Activated CD4-positive, alpha-beta memory T cell treated with anti-CD3 and anti-CD28 coated beads, Interleukin-2, amount 10 ng/mL, durations not matched to agents 7 days and 5 days (primary cell): ENCODE measurements around the gene ALG1. TPM values are rescaled to one million over a fixed set of nuclear protein-coding genes. Genes with fewer than 3 reads are reported as not detected.
"Not testable (repeated sequence)": the region's sequence is repeated elsewhere in the genome, so short reads cannot be mapped to it uniquely, and the experiment has no call there.

ENCODE experiments used
- CTCF ChIA-PET: fragments of 350-600 bp; sonication (Branson Sonifier 250); formaldehyde crosslinking; loops from one replicate; lab custom pipeline; 2021; ENCODE audit warnings: antibody characterized with exemption, inconsistent platforms; lab: Charles Lee
- POLR2A ChIA-PET: fragments of 350-600 bp; sonication (Branson Sonifier 250); formaldehyde crosslinking; loops from one replicate; lab custom pipeline; 2021; ENCODE audit warnings: antibody characterized with exemption; lab: Charles Lee
- DNase-seq: peaks from one replicate; pipeline ENCODE4 v3.0.0-alpha.2; 2020
- H3K27ac Mint-ChIP-seq: one replicate; pipeline ENCODE4 v1.8.0; 2021; ENCODE audit warnings: mild to moderate bottlenecking, mixed read lengths
- H3K27me3 Mint-ChIP-seq: one replicate; pipeline ENCODE4 v1.8.0; 2021; ENCODE audit warnings: mixed read lengths
- H3K36me3 Mint-ChIP-seq: one replicate; pipeline ENCODE4 v1.8.0; 2021; ENCODE audit warnings: low read depth, mixed read lengths
- H3K4me1 Mint-ChIP-seq: one replicate; pipeline ENCODE4 v1.8.0; 2021; ENCODE audit warnings: mixed read lengths
- H3K4me3 Mint-ChIP-seq: one replicate; pipeline ENCODE4 v1.8.0; 2021; ENCODE audit warnings: mild to moderate bottlenecking, mixed read lengths
- H3K9me3 Mint-ChIP-seq: one replicate; pipeline ENCODE4 v1.8.0; 2021; ENCODE audit warnings: mixed read lengths
- total RNA-seq, 2 experiments: library from RNA; stranded (reverse); gene quantifications; one replicate each; pipeline ENCODE4 v1.2.3, GENCODE V29; 2021

Gene ALG1
- total RNA-seq, 2 experiments from 2014 or later, result 18.7 to 19.3 TPM

GRCh38 chr16:5069048-5069447 is 2.6 kb upstream of the ALG1 start:
- POLR2A ChIA-PET, result no interaction called here
- Mint-ChIP-seq H3K4me3 (no peak overlapping the region), H3K27me3 (no peaks in the 10 kb centered on the region), H3K4me1 (peaks cover 28% of the 10 kb centered on the region), H3K27ac (no peak overlapping the region), H3K36me3 (no peaks in the 10 kb centered on the region), H3K9me3 (no peaks in the 10 kb centered on the region)
- no peak for DNase-seq
- CTCF ChIA-PET, result no interaction called here

DNA sequence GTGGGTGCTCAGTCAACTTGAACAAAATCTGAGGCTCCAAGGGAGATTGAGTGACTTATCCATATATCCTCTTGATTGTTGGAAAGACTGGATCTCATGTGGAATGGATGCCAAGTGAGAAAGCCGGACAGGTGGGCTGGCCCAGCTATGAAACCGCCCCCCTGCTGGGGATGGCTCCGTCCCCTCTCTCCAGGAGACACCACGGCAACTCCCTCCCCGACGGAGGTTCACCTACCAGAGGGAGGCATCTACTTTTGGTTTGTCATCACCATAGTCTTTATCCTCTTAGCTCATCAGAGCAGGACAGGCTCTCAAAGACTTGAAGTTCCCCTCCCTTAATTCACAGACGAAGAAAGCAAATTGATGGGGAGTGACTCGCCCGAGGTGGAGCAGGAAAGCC is 1.8 kb upstream of the ALG1 start:
- ChIA-PET POLR2A (interaction anchor here (1.6 to 3.0 kb wide), 2 partner anchors 13 to 36 kb away, joined by 3 to 23 read pairs; partner anchors contain the start of gene NAGPA), CTCF (interaction anchor here (0.6 kb wide), 1 partner anchor 9 kb away, joined by 4 read pairs; no protein-coding TSS in a partner anchor)
- DNase-seq, result no peak
- Mint-ChIP-seq H3K4me1 (peaks cover 30% of the 10 kb centered on the region), H3K27me3 (no peaks in the 10 kb centered on the region), H3K4me3 (no peak overlapping the region), H3K36me3 (peaks cover 3% of the 10 kb centered on the region), H3K9me3 (no peaks in the 10 kb centered on the region), H3K27ac (no peak overlapping the region)

DNA sequence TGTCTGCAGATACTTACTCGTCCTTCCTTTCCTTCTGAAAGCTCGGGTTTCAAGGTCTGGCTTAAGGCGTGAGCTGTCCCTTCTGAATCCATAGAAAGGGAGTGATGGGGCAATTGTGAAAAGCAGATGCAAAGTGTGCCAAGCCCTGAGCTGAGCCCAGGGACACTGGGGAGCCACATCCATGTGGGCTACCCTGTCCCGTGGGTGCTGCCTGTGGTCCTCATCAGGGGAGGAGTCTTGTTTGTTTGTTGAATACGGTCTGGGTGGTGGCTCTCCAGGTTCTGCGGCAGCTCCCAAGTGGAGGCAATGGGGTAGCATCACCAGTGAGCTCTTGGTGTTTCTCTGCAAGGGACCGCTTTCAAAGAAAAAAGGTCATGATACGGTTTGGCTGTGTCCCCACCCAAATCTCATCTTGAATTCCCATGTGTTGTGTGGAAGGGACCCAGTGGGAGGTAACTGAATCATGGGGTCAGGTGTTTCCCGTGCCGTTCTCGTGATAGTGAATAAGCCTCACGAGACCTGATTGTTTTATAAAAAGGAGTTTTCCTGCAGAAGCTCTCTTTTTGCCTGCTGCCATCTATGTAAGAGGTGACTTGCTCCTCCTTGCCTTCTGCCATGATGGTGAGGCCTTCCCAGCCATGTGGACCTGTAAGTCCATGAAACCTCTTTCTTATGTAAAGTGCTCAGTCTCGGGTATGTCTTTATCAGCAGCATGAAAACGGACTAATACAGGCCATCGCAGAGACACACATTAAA is 1.0 kb upstream of the ALG1 start:
- CTCF ChIA-PET, result interaction anchor here (1.8 to 1.9 kb wide), 3 partner anchors 13 to 22 kb away, joined by 5 to 14 read pairs (median 7); no protein-coding TSS in a partner anchor
- H3K4me3 Mint-ChIP-seq, result no peak overlapping the region

DNA sequence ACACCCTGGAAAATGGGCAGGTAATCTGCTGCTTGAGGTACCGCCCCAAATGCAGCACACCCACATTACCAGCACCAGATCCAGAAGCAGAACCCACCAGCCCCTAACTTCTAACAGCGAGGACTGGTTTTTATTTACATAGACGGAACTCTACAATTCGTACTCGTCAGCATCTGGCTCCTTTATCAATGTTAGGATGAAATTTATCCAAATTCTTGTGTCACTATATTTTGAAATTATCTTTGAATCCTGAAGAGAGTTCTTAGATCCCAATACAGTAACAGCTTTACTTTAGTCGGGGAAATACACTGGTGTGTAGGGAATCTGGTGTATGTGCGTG is 332 bp upstream of the ALG1 start:
- peak overlapping the region; percentile 94 for H3K27ac Mint-ChIP-seq
- H3K9me3 Mint-ChIP-seq, result no peaks in the 10 kb centered on the region
- peaks cover 34% of the 10 kb centered on the region for H3K4me1 Mint-ChIP-seq
- ChIA-PET POLR2A (interaction anchor here (1.0 to 3.0 kb wide), 5 partner anchors 10 to 38 kb away, joined by 3 to 23 read pairs (median 6); partner anchors contain the start of gene NAGPA), CTCF (interaction anchor here (1.2 to 1.9 kb wide), 4 partner anchors 13 to 21 kb away, joined by 4 to 14 read pairs (median 6); no protein-coding TSS in a partner anchor)
- DNase-seq, result no peak
- no peaks in the 10 kb centered on the region for H3K27me3 Mint-ChIP-seq
- peaks cover 12% of the 10 kb centered on the region for H3K36me3 Mint-ChIP-seq
- peak overlapping the region; percentile 91 for H3K4me3 Mint-ChIP-seq

More for the DNA sequence above, 1.0 kb upstream of the ALG1 start:
- Mint-ChIP-seq H3K36me3 (peaks cover 6% of the 10 kb centered on the region), H3K27ac (peak overlapping the region; percentile 94), H3K4me1 (peaks cover 34% of the 10 kb centered on the region), H3K9me3 (no peaks in the 10 kb centered on the region), H3K27me3 (no peaks in the 10 kb centered on the region)
- POLR2A ChIA-PET, result interaction anchor here (1.0 to 3.0 kb wide), 5 partner anchors 10 to 37 kb away, joined by 3 to 23 read pairs (median 6); partner anchors contain the start of gene NAGPA
- DNase-seq, result no peak

DNA sequence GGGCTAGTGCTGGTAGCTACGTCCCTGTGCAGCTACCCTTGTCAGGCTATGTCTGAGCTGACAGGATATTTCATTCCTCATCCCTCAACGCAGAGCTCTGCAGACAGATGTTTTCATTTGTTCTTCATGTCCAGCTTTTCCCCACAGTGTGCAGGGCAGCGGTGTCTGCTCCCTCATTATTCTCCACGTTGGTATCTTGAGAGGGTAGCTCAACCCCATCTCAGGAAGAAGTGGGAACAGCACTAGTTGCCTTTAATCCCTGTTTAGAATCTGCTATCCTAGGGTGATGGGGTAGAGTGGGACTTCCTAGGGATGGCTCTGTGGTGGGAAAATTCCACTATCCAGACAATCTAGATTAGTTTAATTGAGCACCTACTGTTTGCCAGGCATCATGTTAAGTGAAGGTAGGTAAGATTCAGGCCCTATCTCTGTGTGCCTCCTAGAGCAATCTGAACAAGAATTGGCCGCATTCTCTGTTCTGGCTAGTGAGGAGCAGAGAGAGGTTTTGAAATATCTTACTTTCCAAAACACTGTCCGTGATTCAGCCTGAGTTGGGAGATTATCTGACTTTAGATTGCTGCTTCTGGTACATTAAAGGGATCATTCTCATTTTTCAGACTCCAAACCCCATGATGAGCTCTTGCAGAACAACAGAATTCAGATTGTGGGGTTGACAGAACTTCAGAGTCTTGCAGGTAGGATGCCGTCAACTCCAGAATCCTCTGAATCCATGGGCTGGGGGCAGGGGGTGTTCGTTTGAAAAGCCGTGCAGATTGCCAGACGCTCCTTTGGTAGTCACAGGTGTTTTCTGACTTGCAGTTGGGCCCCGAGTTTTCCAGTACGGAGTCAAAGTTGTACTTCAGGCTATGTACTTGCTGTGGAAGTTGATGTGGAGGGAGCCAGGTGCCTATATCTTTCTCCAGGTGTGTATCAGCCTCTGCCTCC is 963 bp downstream of the ALG1 start:
- peaks cover 13% of the 10 kb centered on the region for H3K36me3 Mint-ChIP-seq
- H3K4me3 Mint-ChIP-seq, result peak overlapping the region; percentile 91
- H3K27ac Mint-ChIP-seq, result peak overlapping the region; percentile 94
- ChIA-PET CTCF (interaction anchor here (1.2 to 1.9 kb wide), 3 partner anchors 12 to 16 kb away, joined by 4 to 14 read pairs (median 5); no protein-coding TSS in a partner anchor), POLR2A (interaction anchor here (1.1 to 3.0 kb wide), 5 partner anchors 14 to 39 kb away, joined by 3 to 23 read pairs (median 6); partner anchors contain the start of gene NAGPA)
- peaks cover 34% of the 10 kb centered on the region for H3K4me1 Mint-ChIP-seq
- DNase-seq, result no peak
- H3K9me3 Mint-ChIP-seq, result no peaks in the 10 kb centered on the region
- no peaks in the 10 kb centered on the region for H3K27me3 Mint-ChIP-seq

GRCh38 chr16:5073279-5073629 is 1.6 kb downstream of the ALG1 start:
- DNase-seq, result no peak
- POLR2A ChIA-PET, result interaction anchor here (0.6 to 1.4 kb wide), 2 partner anchors 13 to 19 kb away, joined by 3 to 4 read pairs; no protein-coding TSS in a partner anchor
- Mint-ChIP-seq H3K27ac (peak overlapping the region; percentile 22), H3K4me3 (peak overlapping the region; percentile 91), H3K9me3 (no peaks in the 10 kb centered on the region), H3K36me3 (peaks cover 13% of the 10 kb centered on the region), H3K27me3 (no peaks in the 10 kb centered on the region), H3K4me1 (peaks cover 34% of the 10 kb centered on the region)
- CTCF ChIA-PET, result interaction anchor here (3.5 kb wide), 1 partner anchor 11 kb away, joined by 18 read pairs; no protein-coding TSS in a partner anchor

DNA sequence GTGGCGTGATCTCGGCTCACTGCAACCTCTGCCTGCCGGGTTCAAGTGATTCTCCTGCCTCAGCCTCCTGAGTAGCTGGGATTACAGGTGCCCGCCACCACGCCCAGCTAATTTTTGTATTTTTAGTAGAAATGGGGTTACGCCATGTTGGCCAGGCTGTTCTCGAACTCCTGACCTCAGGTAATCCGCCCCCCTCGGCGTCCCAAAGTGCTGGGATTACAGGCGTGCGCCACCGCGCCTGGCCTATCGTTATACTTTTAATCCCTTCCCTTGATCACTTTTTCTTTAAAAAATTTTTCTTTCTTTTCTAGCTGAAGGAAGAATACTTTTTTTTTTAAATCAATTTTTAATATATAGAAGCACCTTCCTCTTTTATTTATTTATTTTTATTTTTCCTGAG is 2.1 kb downstream of the ALG1 start:
- not testable (repeated sequence) for DNase-seq, H3K9me3 Mint-ChIP-seq, H3K27ac Mint-ChIP-seq, H3K4me3 Mint-ChIP-seq, H3K27me3 Mint-ChIP-seq
- H3K4me1 Mint-ChIP-seq, result peaks cover 34% of the 10 kb centered on the region
- H3K36me3 Mint-ChIP-seq, result peaks cover 13% of the 10 kb centered on the region
- CTCF ChIA-PET, result interaction anchor here (1.2 to 3.5 kb wide), 2 partner anchors 10 to 60 kb away, joined by 7 to 18 read pairs; no protein-coding TSS in a partner anchor
- POLR2A ChIA-PET, result interaction anchor here (0.6 kb wide), 1 partner anchor 19 kb away, joined by 4 read pairs; no protein-coding TSS in a partner anchor

DNA sequence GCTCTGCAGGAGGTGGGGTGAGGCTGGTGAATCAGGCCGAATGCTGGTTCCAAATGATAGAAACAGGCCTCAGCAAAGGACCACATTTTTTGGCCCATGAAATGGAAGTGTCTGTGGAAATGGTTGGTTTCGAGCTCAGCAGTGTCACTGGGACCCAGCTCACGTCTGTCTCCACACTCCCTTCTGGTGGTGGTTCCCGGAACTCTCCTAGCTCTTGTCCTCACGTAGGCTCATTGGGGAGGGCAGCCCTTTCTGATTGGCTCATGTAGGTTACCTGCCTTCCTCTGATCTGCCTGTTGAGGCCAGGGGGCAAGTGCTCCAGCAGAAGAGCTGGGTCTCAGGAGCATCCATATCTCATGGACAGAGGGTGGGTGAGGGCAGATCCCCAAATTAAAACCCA is 4.0 kb downstream of the ALG1 start:
- H3K4me1 Mint-ChIP-seq, result peaks cover 32% of the 10 kb centered on the region
- H3K4me3 Mint-ChIP-seq, result no peak overlapping the region
- POLR2A ChIA-PET, result interaction anchor here (1.1 to 1.7 kb wide), 2 partner anchors 42 to 604 kb away, joined by 3 to 6 read pairs; partner anchors contain the start of gene NAGPA
- H3K27ac Mint-ChIP-seq, result no peak overlapping the region
- peaks cover 15% of the 10 kb centered on the region for H3K36me3 Mint-ChIP-seq
- DNase-seq, result no peak
- H3K9me3 Mint-ChIP-seq, result no peaks in the 10 kb centered on the region
- CTCF ChIA-PET, result interaction anchor here (3.5 kb wide), 1 partner anchor 8 kb away, joined by 18 read pairs; no protein-coding TSS in a partner anchor
- no peaks in the 10 kb centered on the region for H3K27me3 Mint-ChIP-seq

DNA sequence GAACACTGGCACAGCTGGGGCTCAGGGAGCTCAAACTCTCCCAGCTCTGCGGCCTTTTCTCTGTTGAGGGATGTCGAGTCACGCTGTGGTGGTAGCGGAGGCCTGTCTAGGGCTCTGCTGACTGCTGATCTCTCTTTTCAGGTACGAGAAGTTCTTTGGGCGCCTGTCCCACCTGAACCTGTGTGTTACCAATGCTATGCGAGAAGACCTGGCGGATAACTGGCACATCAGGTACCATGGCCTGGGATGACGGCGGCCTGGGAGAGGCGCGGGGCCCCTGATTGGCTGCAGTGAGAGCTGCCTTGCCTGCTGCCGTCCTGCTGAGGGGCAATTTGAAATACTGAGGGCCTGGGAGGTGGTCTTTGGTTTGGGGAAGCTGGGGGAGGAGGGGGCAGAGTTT is 5.7 kb downstream of the ALG1 start:
- POLR2A ChIA-PET, result no interaction called here
- Mint-ChIP-seq H3K27me3 (no peaks in the 10 kb centered on the region), H3K4me1 (peaks cover 20% of the 10 kb centered on the region), H3K27ac (no peak overlapping the region), H3K9me3 (no peaks in the 10 kb centered on the region), H3K4me3 (no peak overlapping the region), H3K36me3 (peaks cover 15% of the 10 kb centered on the region)
- no peak for DNase-seq
- CTCF ChIA-PET, result interaction anchor here (1.3 kb wide), 1 partner anchor 15 kb away, joined by 3 read pairs; no protein-coding TSS in a partner anchor

DNA sequence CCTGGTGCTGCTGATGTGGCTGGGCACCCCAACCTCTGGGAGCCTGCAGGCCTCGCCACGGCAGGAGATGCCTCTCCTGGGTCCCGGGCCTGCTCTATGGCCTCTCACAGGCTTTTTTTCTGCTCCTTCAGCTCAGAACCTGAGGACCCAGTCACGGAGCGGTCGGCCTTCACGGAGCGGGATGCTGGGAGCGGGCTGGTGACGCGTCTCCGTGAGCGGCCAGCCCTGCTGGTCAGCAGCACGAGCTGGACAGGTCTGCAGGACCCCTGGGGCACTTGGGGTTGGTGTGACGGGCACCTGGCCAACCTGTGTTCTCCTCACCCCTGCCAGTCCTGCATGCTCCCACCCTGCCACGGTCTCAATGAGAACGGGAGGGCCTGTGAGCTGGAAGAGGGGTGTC is 7.0 kb downstream of the ALG1 start:
- no peak for DNase-seq
- Mint-ChIP-seq H3K27ac (no peak overlapping the region), H3K27me3 (no peaks in the 10 kb centered on the region), H3K4me1 (peaks cover 8% of the 10 kb centered on the region), H3K9me3 (no peaks in the 10 kb centered on the region), H3K36me3 (peaks cover 18% of the 10 kb centered on the region), H3K4me3 (no peak overlapping the region)
- POLR2A ChIA-PET, result no interaction called here
- CTCF ChIA-PET, result no interaction called here

DNA sequence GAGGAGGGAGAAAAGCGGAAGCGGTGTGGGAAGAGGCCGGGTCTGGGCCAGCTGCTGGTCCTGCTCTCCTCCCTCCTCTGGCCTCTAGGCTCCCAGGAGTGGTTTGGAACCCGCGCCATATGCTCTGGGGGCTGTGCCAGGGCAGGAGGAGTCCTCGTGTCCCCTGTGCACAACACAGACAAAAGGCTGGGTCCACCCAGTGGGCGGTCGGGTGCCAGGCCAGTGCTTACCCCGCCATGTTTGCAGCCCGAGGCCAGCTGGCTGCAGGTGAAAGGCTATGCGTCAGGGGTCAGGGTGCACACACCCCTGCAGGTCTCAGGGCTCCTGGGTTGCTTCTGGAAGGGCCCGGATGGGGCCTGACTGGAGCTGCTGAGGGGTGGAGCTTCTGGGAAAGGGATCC is 8.8 kb downstream of the ALG1 start:
- H3K4me1 Mint-ChIP-seq, H3K4me3 Mint-ChIP-seq, DNase-seq, CTCF ChIA-PET, H3K27me3 Mint-ChIP-seq, H3K9me3 Mint-ChIP-seq, POLR2A ChIA-PET, H3K27ac Mint-ChIP-seq: not testable (repeated sequence)
- H3K36me3 Mint-ChIP-seq, result peaks cover 23% of the 10 kb centered on the region

DNA sequence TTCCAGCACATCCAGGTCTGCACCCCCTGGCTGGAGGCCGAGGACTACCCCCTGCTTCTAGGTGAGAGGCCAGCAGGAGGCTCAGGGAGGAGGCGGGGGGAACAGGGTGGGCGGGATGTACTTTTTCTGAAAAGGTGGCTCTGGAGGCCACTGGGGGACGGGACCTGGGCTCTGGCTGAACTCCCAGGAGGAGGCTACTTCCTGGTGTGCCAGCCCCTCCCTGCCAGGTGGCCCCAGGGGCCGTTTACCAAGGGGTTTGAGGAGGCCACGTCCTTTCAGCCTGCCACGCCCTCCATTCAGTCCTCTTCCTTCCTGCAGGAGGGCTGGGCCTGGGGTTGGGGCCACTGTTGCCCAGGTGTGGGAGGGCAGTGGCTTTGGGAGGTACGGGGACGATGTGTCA is 9.4 kb downstream of the ALG1 start:
- POLR2A ChIA-PET, DNase-seq, H3K27me3 Mint-ChIP-seq, H3K9me3 Mint-ChIP-seq, H3K27ac Mint-ChIP-seq, H3K4me1 Mint-ChIP-seq, H3K4me3 Mint-ChIP-seq: not testable (repeated sequence)
- CTCF ChIA-PET, result interaction anchor here (0.7 kb wide), 1 partner anchor 25 kb away, joined by 3 read pairs; no protein-coding TSS in a partner anchor
- H3K36me3 Mint-ChIP-seq, result peaks cover 20% of the 10 kb centered on the region
